Mesenteric fat pad (tissue), 1 donor: ENCODE results near the gene MROH7. TPM values are rescaled to one million over a fixed set of nuclear protein-coding genes. Genes with fewer than 3 reads are reported as not detected.
"Not testable (repeated sequence)": the region's sequence is repeated elsewhere in the genome, so short reads cannot be mapped to it uniquely, and the experiment has no call there.

ENCODE experiments used
- DNase-seq: peaks from one replicate; pipeline ENCODE4 v3.0.0-alpha.2; 2020; ENCODE audit warnings: low spot score
- total RNA-seq: library from RNA; stranded (reverse); fragmentation: NEBNext Ultra II Directional; extraction: Animal tissue kit (Norgen Biotek cat#: 25700); gene quantifications from one replicate; pipeline ENCODE4 v1.2.1, GENCODE V29; 2021
- donor health status: DM: yes; HTN: yes; CAD: no.

The MROH7 gene
- total RNA-seq, 1 donor from 2014 or later, result 2.4 TPM

GRCh38 chr1:54609301-54609921 lies 32.2 kb upstream of the MROH7 start:
- DNase-seq, result no peak

- DNase-seq, result no peak
Measured at GRCh38 chr1:54610048-54610447, 31.5 kb upstream of the MROH7 start.

GRCh38 chr1:54610601-54611580 lies 30.7 kb upstream of the MROH7 start:
- DNase-seq, result no peak

- no peak for DNase-seq
Measured at GRCh38 chr1:54611621-54612020, 30.0 kb upstream of the MROH7 start.

GRCh38 chr1:54614024-54614423 lies 27.6 kb upstream of the MROH7 start:
- DNase-seq, result no peak

GRCh38 chr1:54614563-54614962 lies 27.0 kb upstream of the MROH7 start:
- DNase-seq, result no peak

- DNase-seq, result no peak
Measured at GRCh38 chr1:54615531-54616279, 25.9 kb upstream of the MROH7 start.

GRCh38 chr1:54619749-54620148 lies 21.8 kb upstream of the MROH7 start:
- DNase-seq, result no peak

- DNase-seq, result no peak
Measured at GRCh38 chr1:54623216-54624007, 18.2 kb upstream of the MROH7 start, which contains the start of gene FAM151A. TSS of gene FAM151A (minus strand) at chr1:54623525. CDS start at chr1:54623395, 130 bp downstream.

GRCh38 chr1:54624466-54625464 lies 16.8 kb upstream of the MROH7 start:
- no peak for DNase-seq

- DNase-seq, result no peak
Measured at GRCh38 chr1:54627196-54627595, 14.4 kb upstream of the MROH7 start.

GRCh38 chr1:54635804-54636203 lies 5.8 kb upstream of the MROH7 start:
- peak; percentile 0 for DNase-seq

- DNase-seq, result not testable (repeated sequence)
Measured at GRCh38 chr1:54636461-54637446, 4.8 kb upstream of the MROH7 start.

- no peak for DNase-seq
Measured at GRCh38 chr1:54640361-54640760, 1.2 kb upstream of the MROH7 start.

- no peak for DNase-seq
Measured at GRCh38 chr1:54643736-54644135, 2.1 kb downstream of the MROH7 start.

- DNase-seq, result no peak
Measured at GRCh38 chr1:54645806-54646676, 4.5 kb downstream of the MROH7 start.
